Esophagus muscularis mucosa (tissue), 3 donors: ENCODE results near the gene CFHR3.
"Not testable (repeated sequence)": the region's sequence is repeated elsewhere in the genome, so short reads cannot be mapped to it uniquely, and the experiment has no call there.

ENCODE experiments used
- POLR2A ChIP-seq: fragments of 450-650 bp; IDR thresholded peaks from one replicate; pipeline ENCODE4 v1.6.1; 2017; ENCODE audit warnings: antibody characterized with exemption, moderate library complexity, mild to moderate bottlenecking, low read depth
- POLR2AphosphoS5 ChIP-seq, 2 donors: sonication (generic); formaldehyde crosslinking; IDR thresholded peaks; one replicate each; pipeline ENCODE4 v1.6.1; 2017; ENCODE audit warnings: antibody characterized with exemption in 2 of 2
- TF ChIP-seq, protein P1 (sequence below), 3 experiments: fragments of 200-600 bp in 2 of 3; fragments of 450-650 bp in 1 of 3; sonication (generic) in 2 of 3; IDR thresholded peaks; one replicate each; pipeline ENCODE4 v1.5.1; 2017 to 2019; ENCODE audit warnings: antibody characterized with exemption in 3 of 3, mild to moderate bottlenecking in 2 of 3, moderate library complexity in 1 of 3

DNA sequence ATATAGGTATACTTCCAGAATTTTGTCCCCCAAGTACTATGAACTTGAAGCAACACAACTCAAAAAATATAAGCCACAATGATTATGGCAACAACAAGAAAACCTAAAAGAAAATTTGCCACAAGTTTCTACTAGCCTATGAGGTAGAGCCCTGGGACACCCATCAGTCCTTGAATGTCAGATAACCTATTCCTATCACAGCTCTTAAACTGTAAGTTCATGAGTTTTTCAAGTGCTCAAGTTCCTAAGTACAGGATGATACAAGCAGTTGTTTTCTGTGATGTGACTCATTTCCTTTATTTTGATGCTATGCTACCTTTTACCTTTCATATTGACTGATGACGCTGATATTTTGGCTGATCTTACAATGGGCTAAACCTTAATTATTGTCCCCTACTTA is 16.6 kb downstream of the CFHR3 start:
- TF ChIP-seq, protein P1, sequence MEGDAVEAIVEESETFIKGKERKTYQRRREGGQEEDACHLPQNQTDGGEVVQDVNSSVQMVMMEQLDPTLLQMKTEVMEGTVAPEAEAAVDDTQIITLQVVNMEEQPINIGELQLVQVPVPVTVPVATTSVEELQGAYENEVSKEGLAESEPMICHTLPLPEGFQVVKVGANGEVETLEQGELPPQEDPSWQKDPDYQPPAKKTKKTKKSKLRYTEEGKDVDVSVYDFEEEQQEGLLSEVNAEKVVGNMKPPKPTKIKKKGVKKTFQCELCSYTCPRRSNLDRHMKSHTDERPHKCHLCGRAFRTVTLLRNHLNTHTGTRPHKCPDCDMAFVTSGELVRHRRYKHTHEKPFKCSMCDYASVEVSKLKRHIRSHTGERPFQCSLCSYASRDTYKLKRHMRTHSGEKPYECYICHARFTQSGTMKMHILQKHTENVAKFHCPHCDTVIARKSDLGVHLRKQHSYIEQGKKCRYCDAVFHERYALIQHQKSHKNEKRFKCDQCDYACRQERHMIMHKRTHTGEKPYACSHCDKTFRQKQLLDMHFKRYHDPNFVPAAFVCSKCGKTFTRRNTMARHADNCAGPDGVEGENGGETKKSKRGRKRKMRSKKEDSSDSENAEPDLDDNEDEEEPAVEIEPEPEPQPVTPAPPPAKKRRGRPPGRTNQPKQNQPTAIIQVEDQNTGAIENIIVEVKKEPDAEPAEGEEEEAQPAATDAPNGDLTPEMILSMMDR (IDR thresholded peaks at IDR 0.05): not testable (repeated sequence)
- not testable (repeated sequence) for TF ChIP-seq POLR2A; POLR2AphosphoS5 (IDR thresholded peaks at IDR 0.05)
